Hepatocyte (in vitro differentiated cells): ENCODE data around the gene DEF6.

Source experiments
- EZH2 ChIP-seq: fragments of 200-600 bp; sonication (generic); IDR thresholded peaks from 2 replicates; pipeline ENCODE4 v1.6.1; 2016; ENCODE audit warnings: antibody characterized with exemption, mild to moderate bottlenecking, borderline replicate concordance
- TF ChIP-seq, protein P1 (sequence below): fragments of 200-600 bp; sonication (generic); IDR thresholded peaks from 2 replicates; pipeline ENCODE4 v1.5.1; 2016; ENCODE audit warnings: antibody characterized with exemption, mild to moderate bottlenecking; ENCODE audit not compliant: poor library complexity

DNA sequence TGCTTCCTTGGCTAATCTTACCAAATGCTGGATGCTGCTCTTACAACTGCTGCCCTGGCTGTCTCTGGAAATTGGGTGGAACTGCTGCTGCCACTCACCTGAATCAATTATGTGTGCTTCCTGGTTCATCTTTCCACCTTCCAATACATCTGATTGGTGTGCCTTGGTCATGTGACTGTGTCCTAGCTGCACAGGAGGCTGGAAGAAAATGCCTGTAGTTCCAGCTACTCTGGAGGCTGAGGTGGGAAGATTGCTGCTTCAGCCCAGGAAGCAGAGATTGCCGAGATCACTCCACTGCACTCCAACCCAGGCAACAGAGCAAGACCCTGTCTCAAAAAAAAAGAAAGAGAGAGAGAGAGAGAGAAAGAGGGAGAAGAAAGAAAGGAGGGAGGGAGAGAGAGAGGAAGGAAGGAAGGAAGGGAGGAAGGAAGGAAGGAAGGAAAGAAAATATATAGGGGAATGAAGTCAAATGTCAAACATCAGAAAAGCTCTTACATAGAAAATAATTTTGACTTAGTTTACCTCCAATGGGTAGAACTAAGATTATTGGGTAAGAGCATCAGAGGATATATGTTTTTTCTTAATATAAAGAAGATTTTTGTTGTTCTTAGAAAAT, 30.6 kb downstream of the DEF6 start:
- TF ChIP-seq EZH2, result no peak
- TF ChIP-seq, protein P1, sequence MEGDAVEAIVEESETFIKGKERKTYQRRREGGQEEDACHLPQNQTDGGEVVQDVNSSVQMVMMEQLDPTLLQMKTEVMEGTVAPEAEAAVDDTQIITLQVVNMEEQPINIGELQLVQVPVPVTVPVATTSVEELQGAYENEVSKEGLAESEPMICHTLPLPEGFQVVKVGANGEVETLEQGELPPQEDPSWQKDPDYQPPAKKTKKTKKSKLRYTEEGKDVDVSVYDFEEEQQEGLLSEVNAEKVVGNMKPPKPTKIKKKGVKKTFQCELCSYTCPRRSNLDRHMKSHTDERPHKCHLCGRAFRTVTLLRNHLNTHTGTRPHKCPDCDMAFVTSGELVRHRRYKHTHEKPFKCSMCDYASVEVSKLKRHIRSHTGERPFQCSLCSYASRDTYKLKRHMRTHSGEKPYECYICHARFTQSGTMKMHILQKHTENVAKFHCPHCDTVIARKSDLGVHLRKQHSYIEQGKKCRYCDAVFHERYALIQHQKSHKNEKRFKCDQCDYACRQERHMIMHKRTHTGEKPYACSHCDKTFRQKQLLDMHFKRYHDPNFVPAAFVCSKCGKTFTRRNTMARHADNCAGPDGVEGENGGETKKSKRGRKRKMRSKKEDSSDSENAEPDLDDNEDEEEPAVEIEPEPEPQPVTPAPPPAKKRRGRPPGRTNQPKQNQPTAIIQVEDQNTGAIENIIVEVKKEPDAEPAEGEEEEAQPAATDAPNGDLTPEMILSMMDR, result no peak
